HEK293T (cell line): Measurements from ENCODE around the gene BIVM.

Experiments used
- CTCF ChIA-PET: fragments of 350-600 bp; formaldehyde crosslinking; extraction: SDS; loops from one replicate; lab custom pipeline; 2021; ENCODE audit warnings: antibody characterized with exemption, inconsistent platforms; lab: Yijun Ruan, JAX
- POLR2A ChIA-PET: fragments of 350-600 bp; formaldehyde crosslinking; extraction: SDS; loops from one replicate; lab custom pipeline; 2020; ENCODE audit warnings: antibody characterized with exemption, inconsistent platforms; lab: Yijun Ruan, JAX
- DNase-seq: peaks from one replicate; pipeline ENCODE4 v3.0.0; 2012; ENCODE audit warnings: mixed read lengths; ENCODE audit errors: extremely low spot score
- ARNT ChIP-seq: fragments of 450-650 bp; IDR thresholded peaks from 2 replicates; pipeline ENCODE4 v1.6.1; 2017; ENCODE audit warnings: mild to moderate bottlenecking
- BHLHE40 ChIP-seq: fragments of 450-650 bp; IDR thresholded peaks from 2 replicates; pipeline ENCODE4 v1.6.1; 2016; ENCODE audit warnings: mild to moderate bottlenecking, moderate library complexity, borderline replicate concordance
- CTBP1 ChIP-seq: fragments of 450-650 bp; IDR thresholded peaks from 2 replicates; pipeline ENCODE4 v1.6.1; 2016; ENCODE audit warnings: borderline replicate concordance
- ELF4 ChIP-seq: fragments of 450-650 bp; IDR thresholded peaks from 2 replicates; pipeline ENCODE4 v1.6.1; 2017; ENCODE audit warnings: antibody characterized with exemption
- FOXA1 ChIP-seq: fragments of 450-650 bp; IDR thresholded peaks from 2 replicates; pipeline ENCODE4 v1.6.1; 2016; ENCODE audit warnings: mild to moderate bottlenecking
- FOXK2 ChIP-seq: fragments of 450-650 bp; IDR thresholded peaks from 2 replicates; pipeline ENCODE4 v1.6.1; 2016; ENCODE audit warnings: mild to moderate bottlenecking
- FOXM1 ChIP-seq: fragments of 450-650 bp; IDR thresholded peaks from 2 replicates; pipeline ENCODE4 v1.6.1; 2017; ENCODE audit warnings: mild to moderate bottlenecking, borderline replicate concordance
- HDGF ChIP-seq: fragments of 450-650 bp; IDR thresholded peaks from 2 replicates; pipeline ENCODE4 v1.6.1; 2017; ENCODE audit warnings: antibody characterized with exemption, borderline replicate concordance
- L3MBTL2 ChIP-seq: fragments of 450-650 bp; conservative IDR thresholded peaks from 2 replicates; pipeline ENCODE4 v1.6.1; 2016; ENCODE audit warnings: mild to moderate bottlenecking
- LEF1 ChIP-seq: fragments of 450-650 bp; IDR thresholded peaks from 2 replicates; pipeline ENCODE4 v1.6.1; 2017; ENCODE audit warnings: mild to moderate bottlenecking, borderline replicate concordance
- NFRKB ChIP-seq: fragments of 450-650 bp; IDR thresholded peaks from 2 replicates; pipeline ENCODE4 v1.6.1; 2016; ENCODE audit warnings: mild to moderate bottlenecking, moderate library complexity
- SP1 ChIP-seq: fragments of 450-650 bp; IDR thresholded peaks from 2 replicates; pipeline ENCODE4 v1.6.1; 2017
- SUZ12 ChIP-seq: fragments of 450-650 bp; IDR thresholded peaks from 2 replicates; pipeline ENCODE4 v1.6.1; 2016; ENCODE audit warnings: mild to moderate bottlenecking
- TARDBP ChIP-seq: fragments of 450-650 bp; IDR thresholded peaks from 2 replicates; pipeline ENCODE4 v1.6.1; 2016
- ZNF384 ChIP-seq: fragments of 450-650 bp; IDR thresholded peaks from 2 replicates; pipeline ENCODE4 v1.6.1; 2016
- TF ChIP-seq, protein P1 (sequence below): fragments of 450-650 bp; IDR thresholded peaks from 2 replicates; pipeline ENCODE4 v1.6.1; 2016

The BIVM gene

DNA sequence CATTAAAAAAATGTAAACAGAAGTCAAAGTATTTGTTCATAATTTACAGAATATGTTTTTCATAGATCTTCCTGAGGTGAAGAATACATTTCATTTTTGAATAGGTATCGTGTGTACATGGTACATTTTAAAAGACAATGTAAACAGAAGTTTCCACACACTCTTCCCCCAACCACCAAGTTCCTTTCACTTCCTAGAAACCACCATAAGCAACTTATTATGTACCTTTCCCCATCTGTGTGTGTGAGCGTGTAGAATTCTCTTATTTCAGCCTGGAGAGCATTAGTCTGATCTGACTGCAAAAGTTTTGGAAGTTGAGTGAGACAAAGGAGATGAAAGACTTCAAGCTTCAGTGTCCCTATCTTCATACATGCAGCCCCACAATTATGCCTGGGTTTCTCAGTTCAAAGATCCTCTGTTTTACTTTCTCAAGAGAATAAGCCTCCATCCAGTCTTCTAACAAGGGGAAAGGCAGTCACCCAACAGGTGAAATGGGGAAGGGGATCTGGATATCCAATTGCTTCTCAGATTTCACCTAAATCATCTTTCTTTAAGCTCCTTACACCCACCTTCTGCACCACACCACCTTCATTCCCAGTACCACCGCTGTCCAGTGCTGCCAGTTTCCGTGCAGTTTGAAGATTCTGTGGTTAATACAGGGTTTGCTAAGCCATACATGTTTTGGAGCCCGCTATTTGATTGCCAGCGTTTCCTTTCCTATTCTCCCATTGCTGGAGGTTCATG lies 27.4 kb upstream of the BIVM start:
- no peak for TF ChIP-seq FOXM1
- no peak for DNase-seq
- ChIA-PET CTCF (no interaction called here), POLR2A (no interaction called here)

DNA sequence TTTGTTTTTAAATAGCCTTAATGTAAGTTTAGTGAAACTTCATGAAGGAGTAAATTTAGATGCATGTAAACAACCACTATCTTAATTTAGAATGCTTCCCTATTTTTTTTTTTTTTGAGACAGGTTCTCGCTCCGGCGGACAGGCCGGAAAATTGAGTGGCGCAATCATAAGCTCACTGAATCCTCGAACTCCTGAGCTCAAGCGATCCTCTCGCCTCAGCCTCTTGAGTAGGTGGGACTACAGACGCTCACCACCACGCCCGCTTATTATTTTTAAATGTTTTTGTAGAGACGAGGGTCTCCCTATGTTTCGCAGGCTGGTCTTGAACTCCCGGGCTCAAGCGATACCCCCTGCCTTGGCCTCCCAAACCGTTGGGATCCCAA lies 26.9 kb upstream of the BIVM start:
- CTCF ChIA-PET = interaction anchor here (0.7 kb wide), 1 partner anchor 14 kb away, joined by 5 read pairs; no protein-coding TSS in a partner anchor
- DNase-seq = no peak
- POLR2A ChIA-PET = no interaction called here
- TF ChIP-seq SP1 (no peak), FOXK2 (no peak), L3MBTL2 (no peak), ARNT (no peak), HDGF (no peak), BHLHE40 (no peak), FOXM1 (no peak), TARDBP (no peak), FOXA1 (no peak), NFRKB (no peak), ELF4 (no peak), LEF1 (no peak)

DNA sequence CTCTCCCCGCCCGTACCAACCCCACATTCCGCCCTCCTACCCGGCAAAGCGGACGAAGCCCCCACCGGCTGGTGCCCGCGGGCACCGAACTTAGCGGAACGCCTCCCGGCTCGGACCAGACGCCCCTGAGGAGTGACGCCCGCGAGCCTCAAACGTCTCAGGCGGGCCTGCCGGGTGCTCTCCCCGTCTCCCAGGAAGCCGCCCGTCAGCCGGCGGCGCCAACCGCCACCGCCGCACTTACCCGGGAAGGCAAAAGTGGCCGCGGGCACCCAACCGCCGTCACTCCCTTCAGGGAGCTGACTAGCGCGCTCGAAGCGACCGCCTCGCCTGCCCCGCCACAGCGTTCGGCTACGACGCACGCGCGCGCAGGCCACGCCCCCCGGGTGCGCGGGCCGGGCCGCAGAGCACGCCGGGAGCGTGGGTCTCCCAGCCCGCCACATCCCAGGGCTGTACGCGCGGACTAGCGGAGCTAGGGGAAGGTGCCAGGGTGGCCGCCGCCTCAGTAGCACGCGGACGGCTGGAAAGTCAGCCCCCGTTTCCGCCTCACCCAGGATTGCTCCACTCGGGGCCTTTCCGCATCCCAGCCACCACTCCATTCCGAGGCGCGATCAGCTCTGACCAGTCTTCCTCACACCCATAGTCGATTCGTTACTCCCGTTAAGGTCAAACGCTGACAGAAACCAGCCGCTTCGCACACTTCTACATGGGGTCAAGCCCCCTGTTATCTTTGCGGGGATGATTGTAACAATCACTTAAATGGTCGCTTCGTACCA lies 25.3 kb upstream of the BIVM start, which contains the start of gene TEX30:
TSS of gene TEX30 (minus strand) at position 346 of the 773 bp plus-strand sequence. CDS start 3,760 bp downstream, outside the sequence.
- peak; percentile 76 for DNase-seq
- no peak for TF ChIP-seq HDGF
- no peak for TF ChIP-seq FOXK2
- TF ChIP-seq L3MBTL2 = peak; percentile 96
- ChIA-PET POLR2A (interaction anchor here (0.5 to 1.9 kb wide), 12 partner anchors 12 to 177 kb away, joined by 3 to 10 read pairs (median 4); partner anchors contain the start of genes ERCC5 and TPP2), CTCF (no interaction called here)

DNA sequence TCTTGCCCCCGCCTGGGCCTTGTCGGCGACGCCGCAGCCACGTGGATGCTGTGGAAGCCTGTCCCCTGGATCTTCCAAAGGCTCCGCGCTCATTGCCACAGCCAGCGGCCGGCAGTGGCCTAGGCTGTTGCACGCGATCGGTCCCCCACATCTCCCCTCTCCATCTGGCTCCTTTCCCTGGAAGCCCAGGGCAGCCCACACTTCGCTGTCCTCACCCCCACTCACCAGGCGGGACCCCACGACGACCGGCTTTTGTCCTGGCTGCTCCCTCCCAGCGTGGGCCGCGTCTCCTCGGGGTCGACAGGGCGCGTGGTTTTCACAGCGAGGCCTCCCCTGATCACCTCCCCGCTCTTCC lies 24.7 kb upstream of the BIVM start:
- no peak for DNase-seq
- ChIA-PET POLR2A (interaction anchor here (0.5 to 1.9 kb wide), 12 partner anchors 11 to 178 kb away, joined by 3 to 10 read pairs (median 4); partner anchors contain the start of genes ERCC5 and TPP2), CTCF (no interaction called here)
- TF ChIP-seq NFRKB (no peak), ZNF384 (no peak), HDGF (no peak)

DNA sequence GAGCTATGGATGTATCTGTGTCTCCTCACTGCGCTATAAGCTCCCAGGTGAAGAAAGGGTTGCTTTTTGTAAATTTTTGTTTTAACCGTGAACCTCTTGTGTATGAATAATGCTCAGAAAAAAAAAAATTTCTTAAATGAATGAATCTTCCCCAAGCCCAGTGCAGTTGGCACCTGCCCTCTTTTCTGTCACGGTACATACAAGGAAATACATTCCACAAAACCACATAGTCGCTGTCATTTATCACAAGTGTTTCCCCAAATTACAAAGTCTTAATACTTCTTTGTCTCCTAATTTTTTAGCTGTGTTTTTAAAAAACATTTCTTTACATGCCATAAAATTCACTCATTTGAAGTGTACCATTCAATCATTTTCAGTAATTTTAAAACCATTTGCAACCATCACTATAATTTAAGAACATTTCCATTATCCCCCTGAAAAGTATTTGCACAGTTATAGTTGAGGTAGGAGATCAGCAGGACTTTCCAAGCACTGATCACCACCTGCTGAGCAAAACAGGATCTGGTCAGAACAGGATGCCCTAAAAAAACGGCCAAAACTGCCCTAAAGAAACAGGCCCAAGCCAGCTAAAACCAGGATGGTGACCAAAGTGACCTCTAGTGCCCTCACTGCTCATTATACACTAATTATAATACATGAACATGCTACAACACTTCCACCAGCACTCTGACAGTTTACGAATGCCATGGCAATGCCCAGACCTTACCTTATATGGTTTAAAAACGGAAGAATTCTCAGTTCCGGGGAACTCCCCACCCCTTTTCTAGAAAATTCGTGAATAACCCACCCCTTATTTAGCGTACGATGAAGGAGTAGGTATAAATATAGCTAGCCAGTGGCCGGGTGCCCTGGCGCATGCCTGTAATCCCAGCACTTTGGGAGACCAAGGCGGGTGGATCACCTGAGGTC lies 24.1 kb upstream of the BIVM start:
- TF ChIP-seq NFRKB (no peak), ZNF384 (no peak), SP1 (no peak), ELF4 (no peak), SUZ12 (no peak), FOXM1 (no peak), FOXA1 (no peak), ARNT (no peak), LEF1 (no peak), HDGF (no peak), L3MBTL2 (no peak), BHLHE40 (no peak), CTBP1 (no peak), FOXK2 (no peak), TARDBP (no peak)
- TF ChIP-seq, protein P1, sequence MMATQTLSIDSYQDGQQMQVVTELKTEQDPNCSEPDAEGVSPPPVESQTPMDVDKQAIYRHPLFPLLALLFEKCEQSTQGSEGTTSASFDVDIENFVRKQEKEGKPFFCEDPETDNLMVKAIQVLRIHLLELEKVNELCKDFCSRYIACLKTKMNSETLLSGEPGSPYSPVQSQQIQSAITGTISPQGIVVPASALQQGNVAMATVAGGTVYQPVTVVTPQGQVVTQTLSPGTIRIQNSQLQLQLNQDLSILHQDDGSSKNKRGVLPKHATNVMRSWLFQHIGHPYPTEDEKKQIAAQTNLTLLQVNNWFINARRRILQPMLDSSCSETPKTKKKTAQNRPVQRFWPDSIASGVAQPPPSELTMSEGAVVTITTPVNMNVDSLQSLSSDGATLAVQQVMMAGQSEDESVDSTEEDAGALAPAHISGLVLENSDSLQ = no peak
- CTCF ChIA-PET = no interaction called here
- DNase-seq = no peak
- POLR2A ChIA-PET = interaction anchor here (0.7 to 1.9 kb wide), 3 partner anchors 25 to 91 kb away, joined by 3 to 10 read pairs (median 9); partner anchors contain the start of gene ERCC5

DNA sequence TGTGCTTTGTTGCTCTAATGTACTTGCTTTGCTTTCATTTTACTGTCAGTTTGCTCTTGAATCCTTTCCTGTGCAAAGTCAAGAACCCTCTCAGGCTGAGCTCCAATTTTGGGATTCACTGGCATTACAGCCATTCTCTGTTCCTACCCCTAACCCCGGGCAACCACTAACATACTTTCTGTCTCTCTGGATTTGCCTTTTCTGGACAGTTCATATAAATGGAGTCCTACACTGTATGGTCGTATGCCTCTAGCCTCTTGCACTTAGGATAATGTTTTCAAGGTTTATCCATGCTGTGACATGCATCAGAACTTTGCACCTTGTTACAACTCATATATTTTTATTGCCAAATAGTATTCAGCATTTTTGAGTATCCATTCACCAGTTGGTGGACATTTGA lies 22.6 kb upstream of the BIVM start:
- POLR2A ChIA-PET = no interaction called here
- DNase-seq = no peak
- no peak for TF ChIP-seq FOXA1
- TF ChIP-seq, protein P1 = no peak
- TF ChIP-seq NFRKB = no peak
- no peak for TF ChIP-seq SP1
- no peak for TF ChIP-seq BHLHE40
- CTCF ChIA-PET = no interaction called here
